IMR-90 (cell line): ENCODE data around the gene S1PR5. TPM values are rescaled to one million over a fixed set of nuclear protein-coding genes. Genes with fewer than 3 reads are reported as not detected.

Experiments used
- ATAC-seq: fragments of 200-7000 bp; cut with Tn5 transposase; 2 replicates; pipeline ENCODE4 v1.9.1; 2020; ENCODE audit warnings: low read depth, mild to moderate bottlenecking, moderate library complexity
- BruUV-seq: library from RNA; stranded (reverse); fragments of 400-500 nt; replicated peaks from 2 replicates; lab custom pipeline; 2021; lab: Mats Ljungman, UMichigan
- CTCF ChIA-PET: fragments of 300-600 bp; formaldehyde crosslinking; extraction: SDS; loops from one replicate; lab custom pipeline; 2021; ENCODE audit warnings: antibody characterized with exemption; lab: Yijun Ruan, JAX
- POLR2A ChIA-PET: fragments of 300-600 bp; sonication (Branson Sonifier 250); formaldehyde crosslinking; loops from one replicate; lab custom pipeline; 2022; ENCODE audit warnings: antibody characterized with exemption; ENCODE audit not compliant: unreplicated experiment; lab: Charles Lee
- DNase-seq: peaks from one replicate; pipeline ENCODE4 v3.0.0; 2013
- H2AFZ ChIP-seq: replicated peaks from 2 replicates; pipeline ENCODE3; 2013; ENCODE audit warnings: low read length, mild to moderate bottlenecking; ENCODE audit not compliant: poor library complexity
- H2AK5ac ChIP-seq: 2 replicates; pipeline ENCODE4 v1.6.1; 2013; ENCODE audit warnings: low read depth, low read length, inconsistent platforms
- H2AK9ac ChIP-seq: replicated peaks from 2 replicates; pipeline ENCODE3; 2013; ENCODE audit warnings: mild to moderate bottlenecking, low read depth, low read length, moderate library complexity; ENCODE audit not compliant: poor library complexity
- H2BK120ac ChIP-seq: 2 replicates; pipeline ENCODE4 v1.6.1; 2013; ENCODE audit warnings: low read depth, low read length, inconsistent platforms
- H2BK15ac ChIP-seq: 3 replicates; pipeline ENCODE4 v1.6.1; 2013; ENCODE audit warnings: low read depth, low read length, inconsistent platforms
- H2BK20ac ChIP-seq: 2 replicates; pipeline ENCODE4 v1.6.1; 2013; ENCODE audit warnings: low read depth, mild to moderate bottlenecking, inconsistent platforms, low read length, moderate library complexity
- H2BK5ac ChIP-seq: 2 replicates; pipeline ENCODE4 v1.6.1; 2013; ENCODE audit warnings: mild to moderate bottlenecking, low read depth, low read length, inconsistent platforms; ENCODE audit not compliant: poor library complexity, severe bottlenecking
- H3K14ac ChIP-seq: replicated peaks from 2 replicates; pipeline ENCODE4 v1.6.1; 2013; ENCODE audit warnings: low read depth, low read length, inconsistent platforms
- H3K18ac ChIP-seq: 2 replicates; pipeline ENCODE4 v1.6.1; 2013; ENCODE audit warnings: low read depth, low read length, control low read depth
- H3K23ac ChIP-seq: 2 replicates; pipeline ENCODE4 v1.6.1; 2013; ENCODE audit warnings: low read depth, low read length, inconsistent platforms
- H3K27ac ChIP-seq: 2 replicates; pipeline ENCODE4 v1.5.1; 2013; ENCODE audit warnings: mild to moderate bottlenecking, control low read depth, low read length; ENCODE audit not compliant: insufficient read depth
- H3K27me3 ChIP-seq: 2 replicates; pipeline ENCODE4 v1.6.1; 2013; ENCODE audit warnings: low read length; ENCODE audit not compliant: control insufficient read depth, insufficient read depth
- H3K36me3 ChIP-seq: 2 replicates; pipeline ENCODE4 v1.6.1; 2013; ENCODE audit warnings: low read length, mixed read lengths; ENCODE audit not compliant: control insufficient read depth, insufficient read depth
- H3K4ac ChIP-seq: 2 replicates; pipeline ENCODE4 v1.6.1; 2013; ENCODE audit warnings: low read depth, low read length, inconsistent platforms
- H3K4me1 ChIP-seq: 2 replicates; pipeline ENCODE4 v1.6.1; 2013; ENCODE audit warnings: low read length, mixed read lengths; ENCODE audit not compliant: control insufficient read depth, insufficient read depth
- H3K4me2 ChIP-seq: 2 replicates; pipeline ENCODE4 v1.6.1; 2013; ENCODE audit warnings: low read depth, mild to moderate bottlenecking, control low read depth, low read length, moderate library complexity
- H3K4me3 ChIP-seq: 2 replicates; pipeline ENCODE4 v1.5.1; 2013; ENCODE audit warnings: low read depth, mild to moderate bottlenecking, control low read depth, low read length, moderate library complexity; ENCODE audit not compliant: insufficient read depth
- H3K56ac ChIP-seq: 2 replicates; pipeline ENCODE4 v1.6.1; 2013; ENCODE audit warnings: low read length, inconsistent platforms; ENCODE audit not compliant: insufficient read depth; ENCODE audit errors: extremely low read depth
- H3K79me1 ChIP-seq, 2 experiments: 2 replicates each; pipeline ENCODE4 v1.6.1; 2013; ENCODE audit warnings: low read length in 2 of 2, inconsistent platforms in 1 of 2, low read depth in 1 of 2
- H3K9ac ChIP-seq: 2 replicates; pipeline ENCODE4 v1.6.1; 2013; ENCODE audit warnings: low read depth, low read length, control low read depth
- H3K9me1 ChIP-seq: 2 replicates; pipeline ENCODE4 v1.6.1; 2013; ENCODE audit warnings: low read length, inconsistent platforms; ENCODE audit not compliant: insufficient read depth
- H3K9me3 ChIP-seq: 2 replicates; pipeline ENCODE4 v1.6.1; 2013; ENCODE audit warnings: low read length; ENCODE audit not compliant: control insufficient read depth, insufficient read depth
- H4K20me1 ChIP-seq: 2 replicates; pipeline ENCODE4 v1.6.1; 2013; ENCODE audit warnings: low read length, inconsistent platforms; ENCODE audit not compliant: insufficient read depth
- H4K5ac ChIP-seq: 2 replicates; pipeline ENCODE4 v1.6.1; 2013; ENCODE audit warnings: mild to moderate bottlenecking, low read depth, low read length, control low read depth
- H4K8ac ChIP-seq, 2 experiments: 2 replicates each; pipeline ENCODE4 v1.6.1; 2013; ENCODE audit warnings: low read depth in 2 of 2, low read length in 2 of 2, control low read depth in 1 of 2, inconsistent platforms in 1 of 2
- H4K91ac ChIP-seq: 2 replicates; pipeline ENCODE4 v1.6.1; 2013; ENCODE audit warnings: low read depth, low read length, inconsistent platforms; ENCODE audit not compliant: insufficient read depth
- BHLHE40 ChIP-seq: fragments of 150-350 bp; IDR thresholded peaks from 2 replicates; pipeline ENCODE4 v1.6.1; 2016; ENCODE audit warnings: mild to moderate bottlenecking, low read depth, low read length
- CEBPB ChIP-seq: IDR thresholded peaks from 2 replicates; pipeline ENCODE4 v1.6.1; 2012; ENCODE audit warnings: low read depth, low read length, improper control_type of control experiment
- CHD1 ChIP-seq: IDR thresholded peaks from 2 replicates; pipeline ENCODE4 v1.6.1; 2012; ENCODE audit warnings: low read depth, low read length, improper control_type of control experiment
- CTCF ChIP-seq: conservative IDR thresholded peaks from 2 replicates; pipeline ENCODE4 v1.5.1; 2012; ENCODE audit warnings: mild to moderate bottlenecking, low read depth, low read length, improper control_type of control experiment
- ELK1 ChIP-seq: fragments of 150-350 bp; IDR thresholded peaks from 2 replicates; pipeline ENCODE4 v1.6.1; 2016; ENCODE audit warnings: low read depth, mild to moderate bottlenecking, low read length, moderate library complexity, borderline replicate concordance
- FOS ChIP-seq: fragments of 150-350 bp; IDR thresholded peaks from 2 replicates; pipeline ENCODE4 v1.6.1; 2016; ENCODE audit warnings: low read depth, low read length
- MAFK ChIP-seq: IDR thresholded peaks from 2 replicates; pipeline ENCODE4 v1.6.1; 2012; ENCODE audit warnings: low read depth, low read length, improper control_type of control experiment
- MAZ ChIP-seq: IDR thresholded peaks from 2 replicates; pipeline ENCODE4 v1.6.1; 2012; ENCODE audit warnings: low read depth, mild to moderate bottlenecking, low read length, improper control_type of control experiment, moderate library complexity, borderline replicate concordance
- NFE2L2 ChIP-seq: fragments of 150-350 bp; IDR thresholded peaks from 2 replicates; pipeline ENCODE4 v1.6.1; 2016; ENCODE audit warnings: low read depth, mild to moderate bottlenecking, low read length
- POLR2A ChIP-seq: IDR thresholded peaks from 2 replicates; pipeline ENCODE4 v1.6.1; 2012; ENCODE audit warnings: mild to moderate bottlenecking, low read depth, low read length
- RCOR1 ChIP-seq: IDR thresholded peaks from 2 replicates; pipeline ENCODE4 v1.6.1; 2012; ENCODE audit warnings: mild to moderate bottlenecking, low read length, improper control_type of control experiment; ENCODE audit not compliant: insufficient replicate concordance
- RFX5 ChIP-seq: IDR thresholded peaks from 2 replicates; pipeline ENCODE4 v1.8.0; 2012; ENCODE audit warnings: low read depth, mild to moderate bottlenecking, low read length, moderate library complexity
- SMC3 ChIP-seq: fragments of 150-350 bp; IDR thresholded peaks from 2 replicates; pipeline ENCODE4 v1.6.1; 2016; ENCODE audit warnings: low read depth, mild to moderate bottlenecking, antibody characterized with exemption, low read length, moderate library complexity
- USF2 ChIP-seq: fragments of 150-350 bp; IDR thresholded peaks from 2 replicates; pipeline ENCODE4 v1.6.1; 2017; ENCODE audit warnings: mild to moderate bottlenecking, antibody characterized with exemption, low read length, low read depth
- WGBS, 2 experiments: methylation state at CpG; one replicate each; pipeline versions ENCODE4 v1.1.5 to v1.1.7; 2013; ENCODE audit warnings: missing lambda C conversion rate in 2 of 2; ENCODE audit not compliant: insufficient read length in 1 of 2; ENCODE audit errors: extremely low coverage in 2 of 2; 5-methylcytosine and 5-hydroxymethylcytosine counted together
- dilution Hi-C: fragments of 300-500 bp; cut with HindIII; formaldehyde crosslinking; loops from one replicate; pipeline ENCODE4 v1.14.3; 2018; ENCODE audit warnings: low sequenced_read_pairs; ENCODE audit not compliant: unreplicated experiment
- in situ Hi-C: fragments of 300-500 bp; cut with MboI; formaldehyde crosslinking; loops from 3 replicates; pipeline ENCODE4 v1.14.3; 2019; ENCODE audit warnings: low sequenced_read_pairs, inconsistent platforms, mixed read lengths
- intact Hi-C: fragments of 100-400 bp; cut with micrococcal nuclease; formaldehyde crosslinking; loops from 2 replicates; pipeline ENCODE4 v1.10.0; 2022
- polyA plus RNA-seq, 3 experiments: library from polyadenylated mRNA; depleted of rRNA; stranded (reverse); fragments of >200 nt; gene quantifications; 2 replicates each; pipeline ENCODE4 v1.2.3, GENCODE V29; 2012; ENCODE audit warnings: low replicate concordance in 1 of 3
- total RNA-seq: library from RNA; depleted of rRNA; stranded (reverse); fragments of >200 nt; gene quantifications from 2 replicates; pipeline ENCODE4 v1.2.3, GENCODE V29; 2012

S1PR5 gene
- total and polyA plus RNA-seq, 2 of the 4 experiments (the other 2 are of a cell fraction): 0.36 to 0.55 TPM

GRCh38 chr19:10533646-10534386, 16.6 kb upstream of the S1PR5 start:
- peak overlapping the region; percentile 2 for H2BK120ac ChIP-seq
- H3K23ac ChIP-seq: no peak overlapping the region
- no peak overlapping the region for H2BK15ac ChIP-seq
- 0 out of 2 replicates have a peak overlapping the region, but pooled peaks have one; percentile 8 for H3K4ac ChIP-seq
- peak overlapping the region; percentile 70 for H2BK5ac ChIP-seq
- H4K8ac ChIP-seq: peak overlapping the region in 1 of 2 experiments; percentile 59; a peak in 1 of 4 replicates
- no peak overlapping the region for H4K5ac ChIP-seq
- in situ Hi-C loops: no loop called here
- no peaks in the 10 kb centered on the region for H3K36me3 ChIP-seq
- no peak overlapping the region for H2AK5ac ChIP-seq
- H2BK20ac ChIP-seq: peak overlapping the region; percentile 10; the same call in 1 of the 2 replicates
- 53% methylated on average over 3 of the region's 10 CpGs; no CpG with 5 or more reads in 1 of the 2 experiments for WGBS, 2 experiments
- CTCF ChIA-PET: interaction anchor here (0.6 to 0.7 kb wide), 2 partner anchors 8 to 22 kb away, joined by 3 to 5 read pairs; no protein-coding TSS in a partner anchor
- DNase-seq (peak; percentile 88), ATAC-seq (peak; percentile 88)
- H4K91ac ChIP-seq: no peak overlapping the region
- no peak overlapping the region for H2AK9ac ChIP-seq
- H3K9me3 ChIP-seq: peaks cover 2% of the 10 kb centered on the region; the same call in 1 of the 2 replicates
- no peaks in the 10 kb centered on the region for H3K4me1 ChIP-seq
- intact Hi-C loops: no loop called here
- no peak overlapping the region for H3K4me3 ChIP-seq
- dilution Hi-C loops: no loop called here
- POLR2A ChIA-PET: no interaction called here
- peaks cover 4% of the 10 kb centered on the region; the same call in 1 of the 2 replicates for H3K27me3 ChIP-seq
- peak overlapping the region; percentile 25; the same call in 1 of the 2 replicates for H3K4me2 ChIP-seq
- no peaks in the 10 kb centered on the region for H3K79me1 ChIP-seq
- H4K20me1 ChIP-seq: no peaks in the 10 kb centered on the region
- H3K9me1 ChIP-seq: no peaks in the 10 kb centered on the region
- no TSS peak for BruUV-seq
- H3K9ac ChIP-seq: no peak overlapping the region
- no peak overlapping the region for H3K56ac ChIP-seq
- no peak overlapping the region for H3K14ac ChIP-seq
- no peak overlapping the region for H3K18ac ChIP-seq
- H2AFZ ChIP-seq: no peak overlapping the region
- H3K27ac ChIP-seq: peak overlapping the region; percentile 54
- no peak for TF ChIP-seq RCOR1
- no peak for TF ChIP-seq CEBPB
- TF ChIP-seq ELK1: no peak
- TF ChIP-seq CTCF: no peak
- TF ChIP-seq RFX5: no peak
- TF ChIP-seq FOS: no peak
- no peak for TF ChIP-seq MAZ
- TF ChIP-seq USF2: no peak
- TF ChIP-seq CHD1: no peak
- no peak for TF ChIP-seq MAFK
- TF ChIP-seq SMC3: no peak
- TF ChIP-seq POLR2A: no peak
- no peak for TF ChIP-seq NFE2L2
- no peak for TF ChIP-seq BHLHE40
